ENCODE results near the gene FBXW7.

FBXW7 gene

GRCh38 chr4:152357206-152357605 is 178.7 kb downstream of the FBXW7 start:
- DNase-seq (ENCODE audit: low read depth, low spot score), result no peak
- ChIA-PET POLR2A (no interaction called here), CTCF (interaction anchor here (1.2 kb wide), 1 partner anchor 51 kb away, joined by 3 read pairs; no protein-coding TSS in a partner anchor)
- no peak overlapping the region for H3K4me3 ChIP-seq (ENCODE audit: low read depth, low read length)
- TF ChIP-seq CTCF (IDR thresholded peaks at IDR 0.05; ENCODE audit: insufficient read depth, low read length, missing control alignments), result no peak

- POLR2A ChIA-PET, result no interaction called here
- CTCF ChIA-PET, result interaction anchor here (1.2 kb wide), 1 partner anchor 52 kb away, joined by 3 read pairs; no protein-coding TSS in a partner anchor
- peak; percentile 12 for DNase-seq (ENCODE audit: low read depth, low spot score)
- no peak overlapping the region for H3K4me3 ChIP-seq (ENCODE audit: low read depth, low read length)
- no peak for TF ChIP-seq CTCF (IDR thresholded peaks at IDR 0.05; ENCODE audit: insufficient read depth, low read length, missing control alignments)
Observed at GRCh38 chr4:152356428-152357034, 179.4 kb downstream of the FBXW7 start.

- DNase-seq (ENCODE audit: low read depth, low spot score), result peak; percentile 94
- TF ChIP-seq CTCF (IDR thresholded peaks at IDR 0.05; ENCODE audit: insufficient read depth, low read length, missing control alignments), result no peak
- CTCF ChIA-PET, result no interaction called here
- peak overlapping the region; percentile 63 for H3K4me3 ChIP-seq (ENCODE audit: low read depth, low read length)
- POLR2A ChIA-PET, result interaction anchor here (0.6 to 1.0 kb wide), 3 partner anchors 75 to 1253 kb away, joined by 3 read pairs; partner anchors contain the start of gene RPS3A
Observed at GRCh38 chr4:152352622-152353116, 183.2 kb downstream of the FBXW7 start.

GRCh38 chr4:152352215-152352614 is 183.7 kb downstream of the FBXW7 start:
- CTCF ChIA-PET, result no interaction called here
- no peak for DNase-seq (ENCODE audit: low read depth, low spot score)
- TF ChIP-seq CTCF (IDR thresholded peaks at IDR 0.05; ENCODE audit: insufficient read depth, low read length, missing control alignments), result no peak
- H3K4me3 ChIP-seq (ENCODE audit: low read depth, low read length), result peak overlapping the region; percentile 63
- POLR2A ChIA-PET, result interaction anchor here (0.6 to 1.0 kb wide), 3 partner anchors 74 to 1252 kb away, joined by 3 read pairs; partner anchors contain the start of gene RPS3A

- DNase-seq (ENCODE audit: low read depth, low spot score), result no peak
- CTCF ChIA-PET, result no interaction called here
- POLR2A ChIA-PET, result no interaction called here
- TF ChIP-seq CTCF (IDR thresholded peaks at IDR 0.05; ENCODE audit: insufficient read depth, low read length, missing control alignments), result no peak
- peak overlapping the region; percentile 4; the same call in 1 of the 2 replicates for H3K4me3 ChIP-seq (ENCODE audit: low read depth, low read length)
Observed at GRCh38 chr4:152351080-152351479, 184.8 kb downstream of the FBXW7 start.

GRCh38 chr4:152348670-152349069 is 187.2 kb downstream of the FBXW7 start:
- CTCF ChIA-PET, result interaction anchor here (0.9 to 1.0 kb wide), 2 partner anchors 303 to 568 kb away, joined by 3 to 5 read pairs; no protein-coding TSS in a partner anchor
- POLR2A ChIA-PET, result no interaction called here
- no peak for TF ChIP-seq CTCF (IDR thresholded peaks at IDR 0.05; ENCODE audit: insufficient read depth, low read length, missing control alignments)
- no peak overlapping the region for H3K4me3 ChIP-seq (ENCODE audit: low read depth, low read length)
- DNase-seq (ENCODE audit: low read depth, low spot score), result no peak

Measured in AG04449 (cell line).